Keratinocyte (primary cell): ENCODE measurements around the gene CHST1. TPM values are rescaled to one million over a fixed set of nuclear protein-coding genes. Genes with fewer than 3 reads are reported as not detected.

ENCODE experiments used
- DNase-seq: peaks from one replicate; pipeline ENCODE4 v3.0.0-alpha.2; 2011; ENCODE audit warnings: low read depth, missing footprints, low spot score
- FAIRE-seq: peaks from 2 replicates; lab custom pipeline; 2011; peaks lifted over from hg19 to GRCh38; lab: Jason Lieb, UNC
- H2AFZ ChIP-seq: 2 replicates; pipeline ENCODE4 v1.6.0; 2012; ENCODE audit warnings: low read length, control low read depth, inconsistent platforms; ENCODE audit not compliant: control insufficient read depth
- H3K27ac ChIP-seq: 2 replicates; pipeline ENCODE4 v1.5.1; 2011; ENCODE audit warnings: low read length; ENCODE audit not compliant: control insufficient read depth, insufficient read depth
- H3K27me3 ChIP-seq: 3 replicates; pipeline ENCODE4 v1.6.0; 2011; ENCODE audit warnings: low read length; ENCODE audit not compliant: control insufficient read depth, insufficient read depth; ENCODE audit errors: extremely low read depth
- H3K36me3 ChIP-seq, 2 experiments: 2 replicates in 1 of 2; 3 replicates in 1 of 2; pipeline ENCODE4 v1.5.1; 2011; ENCODE audit warnings: low read length in 2 of 2, mild to moderate bottlenecking in 1 of 2; ENCODE audit not compliant: control insufficient read depth in 2 of 2, insufficient read depth in 2 of 2; ENCODE audit errors: extremely low read depth in 1 of 2
- H3K4me1 ChIP-seq: 3 replicates; pipeline ENCODE4 v1.5.1; 2011; ENCODE audit warnings: low read length; ENCODE audit not compliant: control insufficient read depth, insufficient read depth; ENCODE audit errors: extremely low read depth
- H3K4me2 ChIP-seq: 3 replicates; pipeline ENCODE4 v1.6.0; 2011; ENCODE audit warnings: low read depth, low read length; ENCODE audit not compliant: control insufficient read depth, insufficient read depth; ENCODE audit errors: extremely low read depth
- H3K4me3 ChIP-seq, 3 experiments: fragments of 200-600 bp in 1 of 3; sonication (generic) in 1 of 3; 2 replicates in 2 of 3; 3 replicates in 1 of 3; pipeline ENCODE4 v1.5.1; 2011 to 2016; ENCODE audit warnings: low read length in 3 of 3, mild to moderate bottlenecking in 3 of 3, control low read depth in 2 of 3, inconsistent platforms in 1 of 3, low read depth in 1 of 3, mixed read lengths in 1 of 3, mixed run types in 1 of 3, moderate library complexity in 1 of 3; ENCODE audit not compliant: control insufficient read depth in 2 of 3, insufficient read depth in 2 of 3; ENCODE audit errors: extremely low read depth in 1 of 3
- H3K79me2 ChIP-seq: 2 replicates; pipeline ENCODE4 v1.6.0; 2012; ENCODE audit warnings: low read length; ENCODE audit not compliant: control insufficient read depth, insufficient read depth
- H3K9ac ChIP-seq: 3 replicates; pipeline ENCODE4 v1.6.0; 2011; ENCODE audit warnings: low read length; ENCODE audit not compliant: control insufficient read depth, insufficient read depth; ENCODE audit errors: extremely low read depth
- H3K9me1 ChIP-seq: 3 replicates; pipeline ENCODE4 v1.6.0; 2011; ENCODE audit warnings: low read length; ENCODE audit not compliant: control insufficient read depth, insufficient read depth; ENCODE audit errors: extremely low read depth
- H3K9me3 ChIP-seq: 2 replicates; pipeline ENCODE4 v1.5.1; 2012; ENCODE audit warnings: low read depth, low read length; ENCODE audit not compliant: control insufficient read depth
- H4K20me1 ChIP-seq: 3 replicates; pipeline ENCODE4 v1.6.0; 2011; ENCODE audit warnings: low read length; ENCODE audit not compliant: control insufficient read depth, insufficient read depth; ENCODE audit errors: extremely low read depth
- EZH2 ChIP-seq: IDR thresholded peaks from one replicate; pipeline ENCODE4 v1.6.1; 2012; ENCODE audit warnings: inconsistent platforms, mild to moderate bottlenecking, low read length, moderate library complexity
- dilution Hi-C: fragments of 300-500 bp; cut with MboI; formaldehyde crosslinking; loops from one replicate; pipeline ENCODE4 v1.7.0; 2020; ENCODE audit warnings: low sequenced_read_pairs; ENCODE audit not compliant: extremely low pct_ligation_motif_present
- polyA plus RNA-seq, 5 experiments: library from polyadenylated mRNA; depleted of rRNA in 3 of 5; stranded (reverse) in 3 of 5; stranded (forward) in 1 of 5; unstranded in 1 of 5; fragments of >200 nt; gene quantifications; 1 replicate in 1 of 5; 2 replicates in 3 of 5; 3 replicates in 1 of 5; pipeline versions ENCODE4 v1.2.1 to v1.2.3, GENCODE V29; 2011 to 2012; ENCODE audit warnings: missing spikeins in 2 of 5, low read depth in 1 of 5, low replicate concordance in 1 of 5
- TF ChIP-seq, protein P1 (sequence below), 3 experiments: IDR thresholded peaks in 1 of 3; conservative IDR thresholded peaks in 1 of 3; optimal IDR thresholded peaks in 1 of 3; 2 replicates in 2 of 3; 3 replicates in 1 of 3; pipeline versions ENCODE3 to v1.5.1; 2011; ENCODE audit warnings: low read length in 3 of 3, mild to moderate bottlenecking in 3 of 3, moderate library complexity in 2 of 3, control low read depth in 1 of 3, inconsistent platforms in 1 of 3; ENCODE audit not compliant: insufficient read depth in 2 of 3; ENCODE audit errors: extremely low read depth in 1 of 3

CHST1 gene
- polyA plus RNA-seq, 1 donor (not counting 4 experiments of a cell fraction or from before 2014, with no cell fraction given), result not detected

DNA sequence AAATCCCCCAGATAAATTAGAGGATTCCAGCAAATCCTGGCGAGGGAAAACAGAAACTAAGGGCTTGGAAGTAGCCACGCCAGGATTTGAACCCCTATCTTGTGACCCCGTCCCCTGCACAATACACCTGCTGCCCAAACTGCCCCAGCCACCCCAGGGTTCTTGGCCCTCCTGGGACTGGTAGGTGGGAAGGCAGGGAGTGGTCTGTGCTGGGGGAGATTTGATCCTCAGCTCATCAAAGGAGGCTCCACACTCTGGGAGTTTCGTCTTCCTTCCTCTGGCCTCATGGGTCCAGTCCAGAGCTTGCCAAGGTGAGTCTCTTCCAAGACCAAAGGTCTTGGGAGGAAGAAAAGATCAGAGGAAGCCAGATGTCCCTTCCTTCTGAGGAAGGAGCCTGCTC, 4.5 kb upstream of the CHST1 start:
- Histone ChIP-seq H3K9me1 (no peaks in the 10 kb centered on the region), H3K4me1 (no peaks in the 10 kb centered on the region), H3K27me3 (peaks cover 29% of the 10 kb centered on the region), H4K20me1 (no peaks in the 10 kb centered on the region), H3K9ac (no peak overlapping the region), H3K36me3 (no peaks in the 10 kb centered on the region), H3K4me2 (no peak overlapping the region), H2AFZ (no peak overlapping the region), H3K4me3 (no peak overlapping the region), H3K79me2 (no peaks in the 10 kb centered on the region), H3K27ac (no peak overlapping the region), H3K9me3 (no peaks in the 10 kb centered on the region)
- FAIRE-seq, result no peak
- TF ChIP-seq EZH2, result no peak
- TF ChIP-seq, protein P1, sequence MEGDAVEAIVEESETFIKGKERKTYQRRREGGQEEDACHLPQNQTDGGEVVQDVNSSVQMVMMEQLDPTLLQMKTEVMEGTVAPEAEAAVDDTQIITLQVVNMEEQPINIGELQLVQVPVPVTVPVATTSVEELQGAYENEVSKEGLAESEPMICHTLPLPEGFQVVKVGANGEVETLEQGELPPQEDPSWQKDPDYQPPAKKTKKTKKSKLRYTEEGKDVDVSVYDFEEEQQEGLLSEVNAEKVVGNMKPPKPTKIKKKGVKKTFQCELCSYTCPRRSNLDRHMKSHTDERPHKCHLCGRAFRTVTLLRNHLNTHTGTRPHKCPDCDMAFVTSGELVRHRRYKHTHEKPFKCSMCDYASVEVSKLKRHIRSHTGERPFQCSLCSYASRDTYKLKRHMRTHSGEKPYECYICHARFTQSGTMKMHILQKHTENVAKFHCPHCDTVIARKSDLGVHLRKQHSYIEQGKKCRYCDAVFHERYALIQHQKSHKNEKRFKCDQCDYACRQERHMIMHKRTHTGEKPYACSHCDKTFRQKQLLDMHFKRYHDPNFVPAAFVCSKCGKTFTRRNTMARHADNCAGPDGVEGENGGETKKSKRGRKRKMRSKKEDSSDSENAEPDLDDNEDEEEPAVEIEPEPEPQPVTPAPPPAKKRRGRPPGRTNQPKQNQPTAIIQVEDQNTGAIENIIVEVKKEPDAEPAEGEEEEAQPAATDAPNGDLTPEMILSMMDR (optimal IDR thresholded peaks at IDR 0.05 in 1 of 3, IDR thresholded peaks at IDR 0.05 in 1 of 3, conservative IDR thresholded peaks at IDR 0.05 in 1 of 3; ENCODE audit: extremely low read depth in 1 of 3, insufficient read depth in 2 of 3, low read length in 3 of 3), result no peak
- no peak for DNase-seq
- dilution Hi-C loops, result no loop called here

DNA sequence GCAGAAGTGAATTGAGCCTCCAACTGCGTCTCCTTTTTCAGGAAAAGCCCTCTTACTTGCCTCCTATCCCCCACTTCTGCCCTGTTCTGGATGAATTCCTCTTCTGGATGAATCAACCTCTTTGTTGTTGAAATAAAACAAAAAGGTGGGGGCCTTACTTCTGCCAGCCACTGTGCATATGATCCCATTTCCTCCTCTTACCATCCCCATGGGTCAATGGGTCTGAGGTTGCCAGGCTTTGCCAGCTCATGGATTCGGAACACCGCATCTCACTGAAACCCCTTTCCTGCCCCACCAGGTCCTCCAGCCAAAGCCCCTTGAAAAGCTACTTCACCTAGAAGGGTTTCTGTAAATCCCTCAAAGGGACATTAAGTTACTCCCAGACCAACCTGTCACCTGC, 3.7 kb upstream of the CHST1 start:
- Histone ChIP-seq H3K36me3 (no peaks in the 10 kb centered on the region), H2AFZ (no peak overlapping the region), H4K20me1 (no peaks in the 10 kb centered on the region), H3K9me3 (no peaks in the 10 kb centered on the region), H3K4me1 (no peaks in the 10 kb centered on the region), H3K27me3 (peaks cover 37% of the 10 kb centered on the region), H3K9me1 (no peaks in the 10 kb centered on the region), H3K4me3 (no peak overlapping the region), H3K79me2 (no peaks in the 10 kb centered on the region), H3K9ac (no peak overlapping the region), H3K4me2 (no peak overlapping the region), H3K27ac (no peak overlapping the region)
- no peak for FAIRE-seq
- dilution Hi-C loops, result no loop called here
- no peak for DNase-seq
- TF ChIP-seq, protein P1 (optimal IDR thresholded peaks at IDR 0.05 in 1 of 3, IDR thresholded peaks at IDR 0.05 in 1 of 3, conservative IDR thresholded peaks at IDR 0.05 in 1 of 3; ENCODE audit: extremely low read depth in 1 of 3, insufficient read depth in 2 of 3, low read length in 3 of 3), result no peak
- TF ChIP-seq EZH2, result no peak
